ENCODE data around the gene SLC35E2B.

- TF ChIP-seq CTCF (conservative IDR thresholded peaks at IDR 0.05; ENCODE audit: low read length), result no peak
- TF ChIP-seq EZH2phosphoT487 (IDR thresholded peaks at IDR 0.05; ENCODE audit: borderline replicate concordance), result no peak
These were observed 8.4 kb downstream of the SLC35E2B start for GRCh38 chr1:1684031-1684681.
